ENCODE measurements around the gene WLS. TPM values are rescaled to one million over a fixed set of nuclear protein-coding genes. Genes with fewer than 3 reads are reported as not detected.

WLS gene
- total RNA-seq, 2 donors from 2014 or later, result 0.85 TPM; not detected in 1

GRCh38 chr1:68144856-68145255, 87.5 kb downstream of the WLS start:
- H3K4me3 Mint-ChIP-seq, result no peak overlapping the region
- ATAC-seq, result no peak
- DNase-seq, result no peak
- no peaks in the 10 kb centered on the region for H3K36me3 Mint-ChIP-seq (ENCODE audit: low read depth)
- peaks cover 14% of the 10 kb centered on the region for H3K27me3 Mint-ChIP-seq
- no peak overlapping the region for H3K27ac Mint-ChIP-seq
- H3K9me3 ChIP-seq (ENCODE audit: control insufficient read depth, low read length, poor library complexity, severe bottlenecking), result no peaks in the 10 kb centered on the region
- no peaks in the 10 kb centered on the region for H3K4me1 Mint-ChIP-seq

- peaks cover 20% of the 10 kb centered on the region for H3K27me3 Mint-ChIP-seq
- H3K4me3 Mint-ChIP-seq, result no peak overlapping the region
- ATAC-seq, result no peak
- no peak for DNase-seq
- no peaks in the 10 kb centered on the region for H3K9me3 ChIP-seq (ENCODE audit: control insufficient read depth, low read length, poor library complexity, severe bottlenecking)
- H3K4me1 Mint-ChIP-seq, result no peaks in the 10 kb centered on the region
- H3K27ac Mint-ChIP-seq, result no peak overlapping the region
- H3K36me3 Mint-ChIP-seq (ENCODE audit: low read depth), result no peaks in the 10 kb centered on the region
Observed at GRCh38 chr1:68143633-68144032, 88.7 kb downstream of the WLS start.

- H3K27me3 Mint-ChIP-seq, result peaks cover 32% of the 10 kb centered on the region
- no peak for DNase-seq
- no peak overlapping the region for H3K4me3 Mint-ChIP-seq
Observed at GRCh38 chr1:68142461-68142860, 89.9 kb downstream of the WLS start.

GRCh38 chr1:68142036-68142435, 90.3 kb downstream of the WLS start:
- H3K4me1 Mint-ChIP-seq, result no peaks in the 10 kb centered on the region
- H3K4me3 Mint-ChIP-seq, result no peak overlapping the region
- peaks cover 33% of the 10 kb centered on the region for H3K27me3 Mint-ChIP-seq
- H3K36me3 Mint-ChIP-seq (ENCODE audit: low read depth), result no peaks in the 10 kb centered on the region
- no peak overlapping the region for H3K27ac Mint-ChIP-seq
- ATAC-seq (no peak), DNase-seq (no peak)
- H3K9me3 ChIP-seq (ENCODE audit: control insufficient read depth, low read length, poor library complexity, severe bottlenecking), result no peaks in the 10 kb centered on the region

More at GRCh38 chr1:68142461-68142860, 89.9 kb downstream of the WLS start:
- no peaks in the 10 kb centered on the region for H3K4me1 Mint-ChIP-seq
- ATAC-seq, result no peak
- H3K27ac Mint-ChIP-seq, result no peak overlapping the region
- no peaks in the 10 kb centered on the region for H3K9me3 ChIP-seq (ENCODE audit: control insufficient read depth, low read length, poor library complexity, severe bottlenecking)
- no peaks in the 10 kb centered on the region for H3K36me3 Mint-ChIP-seq (ENCODE audit: low read depth)

GRCh38 chr1:68141071-68142021, 91.0 kb downstream of the WLS start:
- H3K36me3 Mint-ChIP-seq (ENCODE audit: low read depth), result no peaks in the 10 kb centered on the region
- H3K9me3 ChIP-seq (ENCODE audit: control insufficient read depth, low read length, poor library complexity, severe bottlenecking), result no peaks in the 10 kb centered on the region
- peaks cover 38% of the 10 kb centered on the region for H3K27me3 Mint-ChIP-seq
- no peaks in the 10 kb centered on the region for H3K4me1 Mint-ChIP-seq
- no peak for DNase-seq
- no peak overlapping the region for H3K27ac Mint-ChIP-seq
- no peak overlapping the region for H3K4me3 Mint-ChIP-seq
- ATAC-seq, result no peak

GRCh38 chr1:68140536-68140935, 91.8 kb downstream of the WLS start:
- no peaks in the 10 kb centered on the region for H3K36me3 Mint-ChIP-seq (ENCODE audit: low read depth)
- H3K4me1 Mint-ChIP-seq, result no peaks in the 10 kb centered on the region
- no peak overlapping the region for H3K27ac Mint-ChIP-seq
- no peak for DNase-seq
- no peak overlapping the region for H3K4me3 Mint-ChIP-seq
- no peak for ATAC-seq
- H3K27me3 Mint-ChIP-seq, result peaks cover 46% of the 10 kb centered on the region
- no peaks in the 10 kb centered on the region for H3K9me3 ChIP-seq (ENCODE audit: control insufficient read depth, low read length, poor library complexity, severe bottlenecking)

- Mint-ChIP-seq H3K27ac (no peak overlapping the region), H3K4me3 (no peak overlapping the region), H3K4me1 (no peaks in the 10 kb centered on the region), H3K36me3 (ENCODE audit: low read depth) (no peaks in the 10 kb centered on the region), H3K27me3 (peaks cover 58% of the 10 kb centered on the region)
- no peak for ATAC-seq
- no peak for DNase-seq
- H3K9me3 ChIP-seq (ENCODE audit: control insufficient read depth, low read length, poor library complexity, severe bottlenecking), result no peaks in the 10 kb centered on the region
Observed at GRCh38 chr1:68136187-68136586, 96.1 kb downstream of the WLS start.

GRCh38 chr1:68132426-68133130, 99.7 kb downstream of the WLS start:
- H3K4me1 Mint-ChIP-seq, result no peaks in the 10 kb centered on the region
- no peaks in the 10 kb centered on the region for H3K36me3 Mint-ChIP-seq (ENCODE audit: low read depth)
- peaks cover 31% of the 10 kb centered on the region for H3K27me3 Mint-ChIP-seq
- DNase-seq (no peak), ATAC-seq (no peak)
- H3K4me3 Mint-ChIP-seq, result no peak overlapping the region
- H3K9me3 ChIP-seq (ENCODE audit: control insufficient read depth, low read length, poor library complexity, severe bottlenecking), result no peaks in the 10 kb centered on the region
- H3K27ac Mint-ChIP-seq, result no peak overlapping the region

GRCh38 chr1:68131261-68131660, 101.1 kb downstream of the WLS start:
- no peaks in the 10 kb centered on the region for H3K4me1 Mint-ChIP-seq
- no peak overlapping the region for H3K4me3 Mint-ChIP-seq
- H3K27ac Mint-ChIP-seq, result no peak overlapping the region
- H3K27me3 Mint-ChIP-seq, result peaks cover 23% of the 10 kb centered on the region
- H3K36me3 Mint-ChIP-seq (ENCODE audit: low read depth), result no peaks in the 10 kb centered on the region
- H3K9me3 ChIP-seq (ENCODE audit: control insufficient read depth, low read length, poor library complexity, severe bottlenecking), result no peaks in the 10 kb centered on the region
- ATAC-seq, result no peak
- DNase-seq, result no peak

- Mint-ChIP-seq H3K36me3 (ENCODE audit: low read depth) (no peaks in the 10 kb centered on the region), H3K27me3 (peaks cover 16% of the 10 kb centered on the region), H3K4me3 (no peak overlapping the region), H3K27ac (no peak overlapping the region), H3K4me1 (no peaks in the 10 kb centered on the region)
- H3K9me3 ChIP-seq (ENCODE audit: control insufficient read depth, low read length, poor library complexity, severe bottlenecking), result no peaks in the 10 kb centered on the region
- no peak for DNase-seq
- ATAC-seq, result no peak
Observed at GRCh38 chr1:68129536-68130250, 102.6 kb downstream of the WLS start.

- ATAC-seq, result no peak
- no peak overlapping the region for H3K4me3 Mint-ChIP-seq
- H3K27ac Mint-ChIP-seq, result no peak overlapping the region
- no peaks in the 10 kb centered on the region for H3K9me3 ChIP-seq (ENCODE audit: control insufficient read depth, low read length, poor library complexity, severe bottlenecking)
- no peaks in the 10 kb centered on the region for H3K4me1 Mint-ChIP-seq
- peaks cover 11% of the 10 kb centered on the region for H3K27me3 Mint-ChIP-seq
- H3K36me3 Mint-ChIP-seq (ENCODE audit: low read depth), result no peaks in the 10 kb centered on the region
- no peak for DNase-seq
Observed at GRCh38 chr1:68128820-68129219, 103.5 kb downstream of the WLS start.

- H3K4me3 Mint-ChIP-seq, result no peak overlapping the region
- no peak for DNase-seq
- ATAC-seq, result no peak
- H3K36me3 Mint-ChIP-seq (ENCODE audit: low read depth), result no peaks in the 10 kb centered on the region
- H3K4me1 Mint-ChIP-seq, result no peaks in the 10 kb centered on the region
- peaks cover 11% of the 10 kb centered on the region for H3K27me3 Mint-ChIP-seq
- no peak overlapping the region for H3K27ac Mint-ChIP-seq
- H3K9me3 ChIP-seq (ENCODE audit: control insufficient read depth, low read length, poor library complexity, severe bottlenecking), result no peaks in the 10 kb centered on the region
Observed at GRCh38 chr1:68128157-68128556, 104.2 kb downstream of the WLS start.

GRCh38 chr1:68121536-68121935, 110.8 kb downstream of the WLS start:
- DNase-seq (no peak), ATAC-seq (no peak)
- H3K4me3 Mint-ChIP-seq, result no peak overlapping the region
- no peaks in the 10 kb centered on the region for H3K9me3 ChIP-seq (ENCODE audit: control insufficient read depth, low read length, poor library complexity, severe bottlenecking)
- H3K36me3 Mint-ChIP-seq (ENCODE audit: low read depth), result no peaks in the 10 kb centered on the region
- no peak overlapping the region for H3K27ac Mint-ChIP-seq
- peaks cover 11% of the 10 kb centered on the region for H3K27me3 Mint-ChIP-seq
- H3K4me1 Mint-ChIP-seq, result peaks cover 4% of the 10 kb centered on the region

Measured in T-helper 17 cell (primary cell).